ENCODE results near the gene SFR1.
A peak's percentile ranks its signal among the peaks of the same experiment; 100 is the strongest.

- TF ChIP-seq POLR2A (IDR thresholded peaks at IDR 0.05; ENCODE audit: low read depth, low read length) (peak; percentile 95), TAF1 (IDR thresholded peaks at IDR 0.05; ENCODE audit: low read depth, low read length) (peak; percentile 95), POLR2AphosphoS5 (IDR thresholded peaks at IDR 0.05; ENCODE audit: low read depth, low read length) (peak; percentile 90), SPI1 (IDR thresholded peaks at IDR 0.05; ENCODE audit: low read depth, low read length) (0 out of 2 replicates have a peak, but pooled peaks have one; percentile 30), PAX5 (IDR thresholded peaks at IDR 0.05; ENCODE audit: insufficient read depth, low read length, severe bottlenecking) (no peak)
These were observed at the start of gene SFR1 for GRCh38 chr10:104121485-104122224.

Measured in GM12891 (cell line).